ENCODE measurements around the gene HPS3.

HPS3 gene

DNA sequence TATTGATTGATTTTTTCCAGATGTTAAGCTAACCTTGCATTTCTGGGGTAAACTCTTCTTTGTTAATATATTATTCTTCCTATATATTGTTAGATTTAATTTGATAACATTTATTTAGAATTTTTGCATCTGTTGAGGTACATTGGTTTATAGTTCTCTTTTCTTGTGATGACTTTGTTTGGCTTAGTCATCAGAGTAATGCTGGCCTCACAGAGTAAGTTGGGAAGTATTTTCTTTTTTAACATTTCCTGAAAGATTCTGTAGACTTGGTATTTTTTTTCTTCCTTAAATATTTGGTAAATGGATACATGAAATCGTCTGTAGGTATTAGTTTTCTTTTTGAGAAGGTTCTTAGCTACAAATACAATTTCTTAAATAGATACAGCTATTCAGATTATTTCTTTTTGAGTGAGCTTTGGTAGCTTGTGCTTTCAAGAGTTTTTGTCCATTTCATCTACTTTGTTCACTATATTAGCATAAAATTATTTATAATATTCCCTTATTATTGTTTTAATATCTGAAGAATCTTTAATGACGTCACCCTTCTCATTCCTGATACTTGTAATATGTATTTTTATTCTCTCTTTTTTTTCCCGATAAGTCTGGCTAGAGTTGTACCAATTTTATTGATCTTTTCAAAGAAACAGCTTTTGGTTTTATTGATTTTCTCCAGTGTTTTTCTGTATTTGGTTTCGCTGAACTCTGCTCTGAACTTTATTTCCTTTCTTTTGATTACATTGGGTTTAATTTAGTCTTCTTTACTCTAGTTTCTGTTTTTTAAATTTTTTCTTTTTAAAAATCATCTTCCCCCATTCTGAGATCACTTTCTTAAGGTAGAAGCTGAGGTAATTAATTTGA lies 6.5 kb upstream of the HPS3 start:
- no peak for DNase-seq (ENCODE audit: low read depth in 2 of 2)

DNA sequence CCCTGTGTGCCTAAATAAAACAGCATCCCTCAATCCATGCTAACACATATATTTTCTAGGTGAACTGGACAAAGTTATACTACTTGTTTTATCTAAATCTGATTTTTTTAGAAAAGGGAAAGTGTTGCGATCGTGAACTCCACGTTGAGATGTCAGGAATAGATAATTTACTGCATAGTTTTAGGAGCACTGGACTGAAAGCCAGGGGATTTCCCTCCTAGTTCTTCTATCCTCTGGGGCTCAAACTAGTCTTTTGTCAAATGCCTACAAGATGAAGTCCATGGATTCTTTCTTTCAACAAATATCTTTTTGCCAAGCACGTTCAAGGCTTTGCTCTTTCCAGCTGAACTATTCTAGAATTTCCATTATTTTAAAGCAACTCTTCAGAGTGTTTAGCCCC lies 617 bp upstream of the HPS3 start:
- DNase-seq (ENCODE audit: low read depth in 2 of 2) = no peak

DNA sequence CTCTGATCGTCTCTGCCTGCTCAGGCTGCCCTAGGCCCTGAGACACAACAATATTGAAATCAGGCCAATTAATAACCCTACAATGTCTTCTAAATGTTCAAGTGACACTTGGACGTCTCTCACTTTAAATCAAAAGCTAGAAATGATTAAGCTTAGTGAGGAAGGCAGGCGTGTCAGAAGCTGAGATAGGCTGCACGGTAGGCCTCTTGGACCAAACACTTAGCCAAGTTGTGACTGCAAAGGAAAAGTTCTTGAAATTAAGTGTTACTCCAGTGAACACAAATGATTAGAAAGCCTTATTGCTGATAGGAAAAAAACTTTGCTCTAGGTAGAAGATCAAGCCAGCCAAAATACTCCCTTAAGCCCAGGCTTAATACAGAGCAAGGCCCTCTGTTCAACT lies 2.2 kb downstream of the HPS3 start:
- DNase-seq (ENCODE audit: low read depth in 2 of 2) = no peak

DNA sequence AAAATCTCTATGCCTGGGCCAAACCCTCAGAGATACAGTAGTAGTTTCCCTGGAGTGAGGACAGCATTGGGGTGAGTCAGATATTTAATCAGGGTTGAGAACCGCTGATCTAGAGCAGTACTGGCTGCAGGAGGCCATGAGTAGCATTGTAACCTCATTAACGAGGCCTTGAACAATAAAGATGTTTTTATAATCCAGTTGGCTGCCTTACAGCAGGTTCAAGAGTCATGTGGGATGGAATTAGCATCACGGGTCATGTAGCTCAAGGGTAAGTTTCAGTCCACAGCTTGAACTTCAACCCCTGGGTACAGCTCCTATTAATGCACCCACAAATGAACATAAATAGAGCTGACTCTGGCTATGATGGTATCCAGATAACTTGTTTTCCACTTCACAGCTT lies 5.1 kb downstream of the HPS3 start:
- DNase-seq (ENCODE audit: low read depth in 2 of 2) = no peak

DNA sequence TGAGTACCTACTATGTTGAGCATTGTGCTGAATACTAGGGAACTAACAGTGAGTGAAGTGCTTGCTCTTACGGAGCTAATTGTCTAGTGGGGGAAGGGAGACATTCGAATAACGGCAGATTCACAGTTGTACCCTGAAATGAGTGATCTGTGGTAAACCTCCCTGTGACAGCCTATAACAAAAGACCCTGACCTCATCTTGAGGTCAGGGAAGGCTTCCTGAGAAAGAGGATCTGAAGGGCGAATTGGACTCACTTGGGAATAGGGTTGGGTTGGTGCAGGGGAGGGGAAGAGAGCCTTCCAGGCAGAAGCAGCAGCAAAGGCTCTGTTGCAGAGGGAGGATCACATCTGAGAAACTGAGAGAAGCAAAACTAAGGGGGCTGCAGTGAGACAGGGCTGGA lies 13.2 kb downstream of the HPS3 start:
- no peak for DNase-seq (ENCODE audit: low read depth in 2 of 2)

DNA sequence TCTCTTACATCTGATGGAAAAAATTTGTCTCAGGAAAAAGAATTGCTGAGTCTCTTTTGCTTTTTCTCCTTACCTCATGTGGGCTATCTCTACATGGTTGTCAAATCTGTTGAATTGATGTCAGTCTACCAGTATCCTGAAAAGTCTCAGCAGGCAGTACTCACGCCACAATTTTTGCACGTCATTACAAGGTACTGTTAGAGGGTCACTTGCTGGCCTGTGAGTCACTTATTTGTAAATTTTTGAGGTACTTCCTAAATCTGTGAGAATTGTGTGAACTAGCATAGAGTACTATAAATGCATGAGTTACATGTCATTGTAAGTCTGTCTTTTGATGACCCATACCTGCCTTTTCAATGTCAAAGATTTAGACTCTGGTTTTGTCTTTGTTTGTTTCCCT lies 15.9 kb downstream of the HPS3 start:
- DNase-seq (ENCODE audit: low read depth in 2 of 2) = no peak

DNA sequence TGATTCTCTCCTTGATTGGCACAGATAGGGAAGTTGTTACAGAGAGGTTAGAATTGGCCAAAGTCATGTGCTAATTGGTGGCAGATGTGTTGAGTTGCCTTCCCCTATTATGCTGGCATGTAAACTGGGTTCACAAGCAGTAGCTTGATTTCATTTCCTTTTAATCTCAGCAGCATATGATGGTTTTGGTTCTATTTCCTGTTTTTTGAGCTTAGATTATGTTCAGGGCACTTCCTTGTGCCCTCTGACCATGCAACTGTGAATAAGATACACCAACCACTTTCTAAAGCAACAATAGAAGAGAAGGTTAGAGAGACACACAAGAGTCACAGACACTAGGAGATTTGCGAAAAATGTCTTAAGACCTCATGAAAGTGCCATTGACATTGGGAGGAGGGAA lies 16.5 kb downstream of the HPS3 start:
- no peak for DNase-seq (ENCODE audit: low read depth in 2 of 2)

DNA sequence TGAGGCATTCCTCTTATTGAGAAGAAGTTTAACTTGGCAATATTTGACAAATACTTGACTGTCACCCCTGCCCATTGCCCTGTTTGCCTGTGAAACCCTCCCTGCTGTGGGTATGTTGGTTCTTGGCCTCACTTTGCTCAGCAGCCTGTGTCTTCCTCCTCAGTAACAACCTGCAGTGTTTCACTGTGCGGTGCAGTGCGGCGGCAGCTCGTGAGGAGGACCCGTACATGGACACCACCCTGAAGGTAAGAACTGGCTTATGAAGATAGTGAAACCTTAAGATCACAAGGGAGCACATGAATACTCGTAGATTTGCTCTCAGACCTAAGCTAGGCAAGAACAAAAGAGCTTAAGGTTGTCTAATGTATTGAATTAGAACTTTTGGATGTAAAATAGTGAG lies 21.0 kb downstream of the HPS3 start:
- no peak for DNase-seq (ENCODE audit: low read depth in 2 of 2)

DNA sequence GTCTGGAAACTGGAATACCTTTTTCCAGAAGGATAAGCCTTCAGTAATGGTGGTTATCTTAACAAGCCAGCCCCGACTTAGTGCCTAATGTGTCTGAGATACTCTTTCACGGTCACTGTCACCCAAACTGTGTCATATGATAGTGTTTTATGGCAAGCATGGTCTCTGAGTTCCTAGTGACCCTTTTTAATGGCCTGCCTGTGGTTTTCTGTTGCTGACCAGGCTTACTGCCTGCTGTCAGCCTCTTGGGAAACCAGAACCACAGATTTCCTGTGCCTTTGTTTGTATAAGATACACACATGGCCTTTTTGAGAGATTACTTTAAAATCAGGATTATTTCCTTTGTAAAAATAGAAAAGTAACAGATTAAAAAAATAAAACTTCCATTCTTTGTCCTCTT lies 22.4 kb downstream of the HPS3 start:
- no peak for DNase-seq (ENCODE audit: low read depth in 2 of 2)

DNA sequence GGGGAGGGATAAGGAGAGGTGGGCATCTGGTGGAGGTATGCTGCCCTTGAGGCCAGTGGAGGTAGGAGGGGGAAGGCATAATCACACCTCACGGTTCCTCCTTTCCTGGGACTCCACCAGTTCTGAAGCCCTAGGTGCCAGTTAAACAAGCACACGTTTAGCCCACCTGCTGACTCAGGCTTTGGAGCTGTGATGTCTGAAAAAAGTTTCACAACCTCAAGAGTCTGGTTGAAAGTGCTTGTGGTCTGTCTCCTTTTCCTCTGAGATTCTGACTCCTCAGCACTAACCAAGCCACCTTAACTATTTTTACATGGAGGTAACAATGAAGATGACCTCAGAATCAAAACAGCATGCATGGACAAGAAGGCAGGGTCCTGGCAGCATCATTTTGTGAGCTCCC lies 23.0 kb downstream of the HPS3 start:
- DNase-seq (ENCODE audit: low read depth in 2 of 2) = no peak

DNA sequence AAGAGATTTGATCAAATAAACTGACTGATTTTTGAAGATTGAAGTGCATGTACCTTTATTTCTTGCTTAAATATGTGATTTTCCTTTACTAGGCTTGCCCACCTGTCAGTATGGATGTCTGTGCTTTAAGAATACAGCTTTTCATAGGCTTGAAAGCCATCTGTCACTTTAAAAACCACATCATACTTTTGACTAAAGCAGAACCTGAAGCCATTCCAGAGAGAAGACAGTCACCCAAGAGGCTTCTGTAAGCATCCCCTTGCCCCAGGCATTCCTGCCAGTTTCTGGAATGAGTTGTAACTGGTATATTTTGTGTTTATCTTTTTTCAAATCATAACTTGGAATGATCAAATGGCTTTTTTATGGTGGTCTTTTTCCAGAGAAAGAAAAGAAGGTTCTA lies 24.0 kb downstream of the HPS3 start:
- no peak for DNase-seq (ENCODE audit: low read depth in 2 of 2)

DNA sequence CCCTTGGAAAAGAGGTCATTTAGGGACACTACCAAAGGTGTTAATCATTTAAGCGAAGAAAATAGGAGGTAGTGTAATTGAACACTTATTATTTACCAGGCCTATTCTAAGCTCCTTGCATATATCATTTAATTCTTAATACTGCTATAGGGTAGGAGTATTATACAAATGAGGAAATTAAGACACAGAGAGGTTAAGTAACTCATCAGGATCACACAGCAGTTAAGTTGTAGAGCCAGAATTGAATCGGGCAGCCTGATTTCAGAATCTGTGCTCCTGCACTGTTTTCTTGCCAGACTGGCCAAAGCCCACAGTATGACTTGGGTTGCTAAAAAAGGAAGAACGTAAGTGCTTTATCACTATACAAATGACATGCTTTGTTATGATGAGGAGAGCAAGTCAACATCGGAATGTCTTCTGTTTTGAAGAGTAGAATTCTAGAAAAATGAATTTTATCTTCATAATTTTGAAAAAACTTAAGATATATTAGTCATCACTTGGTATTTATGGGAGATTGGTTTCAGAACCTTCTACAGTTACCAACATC lies 31.4 kb downstream of the HPS3 start:
- no peak for DNase-seq (ENCODE audit: low read depth in 2 of 2)

DNA sequence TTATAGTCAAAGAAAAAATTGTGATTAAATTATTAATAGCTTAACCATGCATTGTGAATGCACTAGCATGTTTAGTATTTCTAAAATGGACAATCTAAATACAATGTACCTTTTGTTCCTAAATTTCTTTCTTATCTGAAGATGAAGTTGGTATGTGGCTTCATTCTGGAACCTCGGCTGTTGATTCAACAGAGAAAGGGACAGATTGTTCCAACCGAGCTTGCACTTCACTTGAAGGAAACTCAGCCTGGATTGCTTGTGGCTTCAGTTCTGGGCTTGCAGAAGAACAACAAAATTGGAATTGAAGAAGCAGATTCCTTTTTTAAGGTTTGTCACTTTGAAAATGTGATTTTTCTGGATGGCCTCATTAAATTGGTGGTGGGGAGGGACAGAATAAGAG lies 32.6 kb downstream of the HPS3 start:
- DNase-seq (ENCODE audit: low read depth in 2 of 2) = no peak

DNA sequence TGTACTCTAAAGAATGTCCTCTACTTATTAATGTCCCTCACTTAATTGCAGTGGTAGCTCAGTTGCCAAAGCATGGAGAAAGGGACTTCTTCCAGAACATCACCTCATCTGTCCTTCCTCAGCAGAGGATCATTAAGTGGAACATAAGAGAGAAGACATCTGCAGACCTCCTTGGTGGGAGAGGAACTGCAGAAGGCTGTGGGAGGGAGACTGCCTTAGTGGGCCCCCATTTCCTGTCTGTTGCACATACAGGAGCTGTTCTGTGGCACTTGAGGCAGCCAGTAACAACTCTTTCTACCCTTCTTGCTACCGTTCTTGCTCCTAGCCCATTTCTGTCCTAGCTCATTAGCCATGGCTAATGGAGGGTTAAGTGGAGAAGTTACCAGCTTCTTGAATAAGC lies 33.6 kb downstream of the HPS3 start:
- no peak for DNase-seq (ENCODE audit: low read depth in 2 of 2)

DNA sequence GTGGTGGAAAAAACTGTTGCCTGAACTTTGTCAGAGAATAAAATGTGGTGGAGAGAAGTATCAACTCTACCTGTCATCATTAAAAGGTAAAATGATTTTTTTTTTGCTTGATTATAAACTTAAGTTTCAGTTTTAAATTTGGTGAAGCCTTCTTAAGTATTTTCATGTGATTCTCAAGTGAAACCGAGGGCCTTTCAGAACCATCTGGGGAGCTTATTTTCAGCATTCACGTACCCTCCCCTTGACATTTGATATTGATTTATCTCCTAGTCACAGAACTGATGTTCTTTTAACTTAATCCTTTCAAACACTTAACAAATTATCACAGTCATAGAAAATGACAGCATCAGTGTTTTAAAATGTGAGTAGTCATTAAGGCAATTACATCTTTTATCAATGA lies 38.5 kb downstream of the HPS3 start:
- DNase-seq (ENCODE audit: low read depth in 2 of 2) = no peak

DNA sequence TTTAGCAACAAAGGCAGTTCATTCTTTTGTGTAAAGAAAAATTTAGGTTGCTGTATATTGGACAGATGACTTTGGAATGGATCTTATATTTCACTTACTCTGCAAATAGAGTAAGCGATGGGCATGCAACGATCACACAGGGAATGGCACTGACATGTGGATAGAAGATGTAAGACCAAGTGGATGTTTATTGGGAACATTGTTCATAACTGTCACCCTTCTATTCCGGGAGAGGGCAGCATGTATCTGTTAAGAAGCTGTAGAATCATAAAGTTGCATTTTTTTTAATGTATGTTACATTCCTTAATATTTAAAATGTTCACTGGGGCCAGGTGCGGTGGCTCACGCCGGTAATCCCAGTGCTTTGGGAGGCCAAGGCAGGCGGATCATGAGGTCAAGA lies 41.2 kb downstream of the HPS3 start:
- no peak for DNase-seq (ENCODE audit: low read depth in 2 of 2)

DNA sequence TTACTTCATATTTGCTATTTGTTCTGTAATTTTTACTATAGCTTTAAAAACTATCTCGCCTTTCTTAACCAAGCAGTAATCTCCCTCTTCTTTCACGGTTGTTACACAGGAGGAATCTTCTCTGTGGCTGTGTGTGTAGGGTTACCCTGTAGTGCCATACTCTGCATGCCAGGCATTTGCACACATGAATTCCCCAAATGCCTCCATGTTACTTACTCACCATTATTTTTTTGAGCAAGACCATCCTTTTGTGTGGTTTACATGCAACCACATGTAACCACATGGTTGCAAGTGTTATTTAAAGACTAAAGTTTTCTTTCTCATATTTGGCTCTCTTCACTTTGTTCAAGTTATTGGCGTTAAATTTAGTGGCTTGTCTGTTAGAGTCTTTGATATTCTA lies 45.5 kb downstream of the HPS3 start:
- no peak for DNase-seq (ENCODE audit: low read depth in 2 of 2)

DNA sequence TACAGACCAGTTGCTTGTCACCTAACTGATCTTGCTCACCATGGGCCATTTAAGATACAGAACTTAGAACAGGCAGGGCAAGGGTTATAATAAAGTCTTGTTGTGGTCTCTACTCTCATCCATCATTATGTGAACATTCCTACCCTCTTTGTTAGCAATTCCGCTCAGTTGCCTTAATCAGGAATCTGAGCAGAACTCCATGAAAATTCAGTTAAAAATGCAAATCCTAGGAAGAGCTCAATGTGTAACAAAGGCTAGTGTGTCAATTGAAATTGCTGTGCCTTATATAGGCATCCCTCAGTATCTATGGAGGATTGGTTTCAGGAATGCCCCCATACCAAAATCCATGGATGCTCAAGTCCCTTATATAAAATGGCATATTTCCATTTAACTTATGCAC lies 47.7 kb downstream of the HPS3 start:
- no peak for DNase-seq (ENCODE audit: low read depth in 2 of 2)

DNA sequence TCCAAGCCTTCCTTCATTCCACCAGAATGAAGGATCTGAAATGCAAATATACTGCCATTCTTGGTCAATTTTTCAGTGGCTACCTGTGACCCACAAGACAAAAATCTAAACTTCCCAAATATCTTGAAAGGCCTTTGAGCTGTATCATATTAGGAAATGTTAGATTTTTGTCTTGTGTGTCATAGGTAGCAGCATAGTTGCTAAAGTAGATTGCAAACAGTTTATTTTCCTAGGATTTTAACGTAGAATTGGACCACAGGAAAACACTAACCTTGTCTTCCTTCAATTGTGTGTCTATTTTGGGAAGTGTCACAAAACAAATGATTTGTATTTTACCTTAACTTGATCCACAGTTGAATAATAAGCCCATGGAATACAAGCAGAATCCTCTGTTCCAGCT lies 49.8 kb downstream of the HPS3 start:
- DNase-seq (ENCODE audit: low read depth in 2 of 2) = no peak

DNA sequence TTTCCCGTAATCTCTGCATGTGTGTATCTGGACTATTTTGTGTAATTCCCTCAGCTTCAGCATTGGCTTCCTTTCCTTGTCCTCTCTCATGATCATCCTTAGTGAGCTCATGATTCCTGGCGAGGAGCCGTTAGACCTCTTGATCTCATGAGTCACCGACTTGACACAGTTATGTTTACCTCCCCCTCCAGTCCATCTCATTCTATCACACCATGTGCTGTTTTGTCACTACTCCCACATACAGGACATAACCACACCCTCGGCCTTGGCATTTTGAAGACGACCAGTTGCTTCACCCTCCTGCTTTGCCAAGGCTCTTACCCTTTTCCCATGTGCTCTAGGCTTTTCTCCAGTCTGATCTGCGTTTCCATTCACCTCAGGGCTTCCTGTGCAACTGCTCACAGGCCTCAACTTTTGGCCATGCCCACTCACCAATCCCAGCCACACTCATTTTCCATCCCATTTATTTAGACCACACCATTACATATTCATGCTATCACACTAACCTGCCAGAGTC lies 50.7 kb downstream of the HPS3 start:
- no peak for DNase-seq (ENCODE audit: low read depth in 2 of 2)

DNA sequence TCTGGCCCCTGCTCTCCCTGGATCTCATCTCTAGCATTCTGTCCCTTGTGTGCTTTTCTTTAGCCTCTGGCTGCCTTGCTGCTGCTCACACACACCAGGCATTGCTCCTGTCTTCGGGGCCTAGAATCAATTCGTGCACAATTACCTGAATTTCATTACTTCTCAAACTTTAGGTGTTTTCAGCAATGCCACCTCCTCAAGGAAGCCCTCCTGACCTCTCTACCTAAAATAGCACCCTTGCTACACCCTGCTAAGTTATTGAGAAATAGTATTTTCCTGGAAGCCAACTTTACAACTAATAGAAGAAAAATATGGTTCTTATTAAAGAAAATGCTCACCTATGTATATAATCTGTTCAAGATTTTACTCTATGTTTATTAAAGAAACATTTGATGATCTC lies 51.7 kb downstream of the HPS3 start:
- DNase-seq (ENCODE audit: low read depth in 2 of 2) = no peak

DNA sequence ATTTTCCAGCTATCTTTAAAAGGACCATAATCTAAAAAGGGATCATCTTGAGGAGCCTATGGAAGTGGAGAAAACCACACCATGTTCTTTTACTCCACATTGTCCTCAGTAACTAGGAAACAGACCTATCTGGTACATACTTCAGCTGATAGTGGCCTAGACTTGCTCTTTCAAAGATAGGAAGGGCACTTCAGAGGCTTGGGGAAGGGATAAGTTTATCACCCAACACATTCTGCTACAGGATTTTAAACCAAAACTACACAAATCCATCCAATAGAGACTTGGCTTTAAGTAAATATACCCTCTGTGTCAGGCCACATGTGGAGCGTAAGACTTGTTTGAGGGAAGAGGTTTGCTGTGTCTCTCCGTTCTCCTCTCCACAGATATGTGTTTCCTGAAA lies 56.8 kb downstream of the HPS3 start:
- no peak for DNase-seq (ENCODE audit: low read depth in 2 of 2)

DNA sequence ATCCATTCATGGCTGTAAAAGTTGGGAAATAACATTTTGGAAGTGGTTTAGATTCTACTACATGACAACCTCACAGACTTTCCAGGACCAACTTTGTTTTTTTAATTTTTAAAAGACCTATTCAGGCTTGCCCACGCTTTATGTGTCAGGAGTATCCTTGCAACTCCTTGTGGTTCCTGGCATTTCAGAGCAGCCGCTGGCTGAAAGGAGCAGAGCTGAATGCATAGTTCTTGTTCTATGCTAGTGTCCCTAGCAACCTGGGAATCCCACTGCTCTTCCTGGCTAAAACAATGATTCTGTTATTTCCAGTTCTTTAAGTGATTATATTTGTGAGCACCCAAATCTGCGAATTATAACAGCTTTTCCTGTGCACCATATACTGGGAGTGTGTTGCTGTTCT lies 57.3 kb downstream of the HPS3 start:
- DNase-seq (ENCODE audit: low read depth in 2 of 2) = no peak

DNA sequence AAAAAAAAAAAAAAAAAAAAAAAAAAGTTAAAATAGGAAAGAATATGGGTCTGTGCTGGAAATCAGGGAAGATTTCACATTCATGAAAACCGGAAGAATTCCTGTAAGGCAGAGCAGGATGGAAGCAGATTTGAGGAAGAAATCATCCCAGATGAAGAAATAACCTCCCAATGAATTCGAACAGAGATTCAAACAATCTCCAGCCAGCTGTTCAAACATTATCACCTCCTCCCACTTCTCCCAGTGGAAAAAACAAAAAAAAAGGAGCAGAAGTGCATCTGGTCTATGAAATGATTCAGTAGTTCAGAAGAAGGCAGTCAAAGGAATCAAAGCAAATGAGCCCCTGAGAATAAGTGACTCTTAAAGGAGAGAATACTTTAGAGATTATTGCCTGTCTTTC lies 59.1 kb downstream of the HPS3 start:
- DNase-seq (ENCODE audit: low read depth in 2 of 2) = no peak
